AG09309 (cell line): Measurements from ENCODE around the gene CYB561.

Experiments
- DNase-seq: peaks from one replicate; pipeline ENCODE4 v3.0.0-alpha.2; 2010; ENCODE audit warnings: low read depth
- H3K4me3 ChIP-seq: 2 replicates; pipeline ENCODE4 v1.5.1; 2011; ENCODE audit warnings: mild to moderate bottlenecking, low read depth, low read length, moderate library complexity; ENCODE audit not compliant: control insufficient read depth
- CTCF ChIP-seq: IDR thresholded peaks from 2 replicates; pipeline ENCODE4 v1.5.1; 2011; ENCODE audit warnings: mild to moderate bottlenecking, low read depth, low read length, inconsistent platforms; ENCODE audit not compliant: insufficient read depth, control insufficient read depth; ENCODE audit errors: missing control alignments

Gene CYB561

GRCh38 chr17:63445065-63445464, 1.0 kb downstream of the CYB561 start:
- H3K4me3 ChIP-seq: peak overlapping the region; percentile 49
- DNase-seq: no peak
- no peak for TF ChIP-seq CTCF

GRCh38 chr17:63444457-63444856, 1.6 kb downstream of the CYB561 start:
- no peak for DNase-seq
- no peak overlapping the region for H3K4me3 ChIP-seq
- no peak for TF ChIP-seq CTCF

- no peak for DNase-seq
- no peak overlapping the region for H3K4me3 ChIP-seq
- TF ChIP-seq CTCF: no peak
Observed at GRCh38 chr17:63443053-63443452, 3.1 kb downstream of the CYB561 start.

GRCh38 chr17:63442549-63443035, 3.5 kb downstream of the CYB561 start:
- peak; percentile 27 for TF ChIP-seq CTCF

GRCh38 chr17:63442074-63442473, 4.0 kb downstream of the CYB561 start:
- no peak overlapping the region for H3K4me3 ChIP-seq
- DNase-seq: no peak
- no peak for TF ChIP-seq CTCF

More at GRCh38 chr17:63442549-63443035, 3.5 kb downstream of the CYB561 start:
- DNase-seq: no peak
- no peak overlapping the region for H3K4me3 ChIP-seq

- no peak overlapping the region for H3K4me3 ChIP-seq
- no peak for DNase-seq
- TF ChIP-seq CTCF: no peak
Observed at GRCh38 chr17:63441654-63442053, 4.5 kb downstream of the CYB561 start.
